Measurements from ENCODE around the gene IPO9. TPM values are rescaled to one million over a fixed set of nuclear protein-coding genes. Genes with fewer than 3 reads are reported as not detected.

IPO9 gene
- polyA plus RNA-seq, 10 donors, result 38.9 to 56.4 (median 49.1) TPM

- DNase-seq, result no peak
Observed at GRCh38 chr1:201902198-201902597, 73.2 kb downstream of the IPO9 start.

- DNase-seq, result no peak
Observed at GRCh38 chr1:201903135-201903534, 74.2 kb downstream of the IPO9 start.

- peak in 2 of 3 donors; percentile 61 to 94 for DNase-seq
Observed at GRCh38 chr1:201904579-201904978, 75.6 kb downstream of the IPO9 start.

GRCh38 chr1:201905234-201905890 is 76.4 kb downstream of the IPO9 start:
- DNase-seq, result no peak

- DNase-seq, result no peak
Observed at GRCh38 chr1:201906336-201906735, 77.4 kb downstream of the IPO9 start.

GRCh38 chr1:201907621-201908020 is 78.7 kb downstream of the IPO9 start:
- no peak for DNase-seq

GRCh38 chr1:201911826-201912571 is 83.0 kb downstream of the IPO9 start:
- peak in 1 of 3 donors; percentile 43 for DNase-seq

GRCh38 chr1:201912832-201913231 is 83.9 kb downstream of the IPO9 start:
- no peak for DNase-seq

GRCh38 chr1:201914456-201915235 is 85.7 kb downstream of the IPO9 start:
- DNase-seq, result peak in 1 of 3 donors; percentile 38

- DNase-seq, result peak in 1 of 3 donors; percentile 65
Observed at GRCh38 chr1:201916649-201917249, 87.8 kb downstream of the IPO9 start.

- peak in 1 of 3 donors; percentile 34 for DNase-seq
Observed at GRCh38 chr1:201917362-201918033, 88.5 kb downstream of the IPO9 start.

- no peak for DNase-seq
Observed at GRCh38 chr1:201918343-201918742, 89.4 kb downstream of the IPO9 start.

- no peak for DNase-seq
Observed at GRCh38 chr1:201921952-201922558, 93.1 kb downstream of the IPO9 start.

GRCh38 chr1:201925301-201925567 is 96.3 kb downstream of the IPO9 start:
- DNase-seq, result no peak

GRCh38 chr1:201925981-201926645 is 97.2 kb downstream of the IPO9 start:
- DNase-seq, result peak in 1 of 3 donors; percentile 49

- no peak for DNase-seq
Observed at GRCh38 chr1:201928266-201928665, 99.3 kb downstream of the IPO9 start.

- no peak for DNase-seq
Observed at GRCh38 chr1:201930137-201930536, 101.2 kb downstream of the IPO9 start.

GRCh38 chr1:201930803-201931202 is 101.8 kb downstream of the IPO9 start:
- no peak for DNase-seq
